ENCODE measurements around the gene OR2L8.

GRCh38 chr1:247962911-247963588 is 14.4 kb downstream of the OR2L8 start:
- TF ChIP-seq EZH2 (IDR thresholded peaks at IDR 0.05): no peak
- no peak for TF ChIP-seq POLR2AphosphoS5 (IDR thresholded peaks at IDR 0.05; ENCODE audit: borderline replicate concordance, low read depth, low read length)

Data from SK-N-MC (cell line).